Caco-2 (cell line): Measurements from ENCODE around the gene TMEM255B. TPM values are rescaled to one million over a fixed set of nuclear protein-coding genes. Genes with fewer than 3 reads are reported as not detected.

Experiments used
- BruUV-seq: library from RNA; stranded (reverse); fragments of 400-500 nt; replicated peaks from 2 replicates; lab custom pipeline; 2021; lab: Mats Ljungman, UMichigan
- CTCF ChIA-PET: fragments of 300-600 bp; sonication (Branson Sonifier 250); formaldehyde crosslinking; loops from one replicate; lab custom pipeline; 2022; ENCODE audit warnings: antibody characterized with exemption; lab: Charles Lee
- POLR2A ChIA-PET: fragments of 300-600 bp; sonication (Branson Sonifier 250); formaldehyde crosslinking; loops from one replicate; lab custom pipeline; 2022; ENCODE audit warnings: antibody characterized with exemption; lab: Charles Lee
- DNase-seq, 2 experiments: peaks; one replicate each; pipeline versions ENCODE4 v3.0.0 to v3.0.0-alpha.2; 2020 to 2022
- H3K27me3 ChIP-seq: replicated peaks from 2 replicates; pipeline ENCODE4 v1.6.0; 2011; ENCODE audit warnings: low read length; ENCODE audit not compliant: control insufficient read depth, insufficient read depth
- H3K36me3 ChIP-seq: 2 replicates; pipeline ENCODE4 v1.5.1; 2011; ENCODE audit warnings: low read length; ENCODE audit not compliant: control insufficient read depth, insufficient read depth
- H3K4me1 ChIP-seq: fragments of 250-450 bp; sonication (Bioruptor Pico); 2 replicates; pipeline ENCODE4 v1.5.1; 2020; ENCODE audit warnings: mild to moderate bottlenecking
- H3K4me3 ChIP-seq: 2 replicates; pipeline ENCODE4 v1.5.1; 2011; ENCODE audit warnings: low read depth, mild to moderate bottlenecking, control low read depth, low read length
- H3K9me3 ChIP-seq: fragments of 250-450 bp; sonication (Bioruptor Pico); 2 replicates; pipeline ENCODE4 v1.5.1; 2020; ENCODE audit warnings: mild to moderate bottlenecking, moderate library complexity
- H3K27ac Mint-ChIP-seq: one replicate; pipeline ENCODE4 v1.8.0; 2022; ENCODE audit warnings: mixed read lengths; ENCODE audit not compliant: unreplicated experiment
- H3K27me3 Mint-ChIP-seq: one replicate; pipeline ENCODE4 v1.8.0; 2022; ENCODE audit warnings: mixed read lengths; ENCODE audit not compliant: insufficient read depth, unreplicated experiment
- H3K36me3 Mint-ChIP-seq: one replicate; pipeline ENCODE4 v1.8.0; 2022; ENCODE audit warnings: mild to moderate bottlenecking, mixed read lengths; ENCODE audit not compliant: insufficient read depth, unreplicated experiment
- H3K4me1 Mint-ChIP-seq: one replicate; pipeline ENCODE4 v1.8.0; 2022; ENCODE audit warnings: low read depth, mixed read lengths; ENCODE audit not compliant: unreplicated experiment
- H3K4me3 Mint-ChIP-seq: one replicate; pipeline ENCODE4 v1.8.0; 2022; ENCODE audit warnings: mild to moderate bottlenecking, moderate library complexity, mixed read lengths; ENCODE audit not compliant: unreplicated experiment
- H3K9me3 Mint-ChIP-seq: one replicate; pipeline ENCODE4 v1.8.0; 2022; ENCODE audit warnings: mixed read lengths; ENCODE audit not compliant: unreplicated experiment
- CTCF ChIP-seq, 2 experiments: fragments of 200-600 bp in 1 of 2; IDR thresholded peaks; 1 replicate in 1 of 2; 2 replicates in 1 of 2; pipeline versions ENCODE4 v1.5.1 to v1.8.0; 2011 to 2022; ENCODE audit warnings: antibody characterized with exemption in 1 of 2, control low read depth in 1 of 2, inconsistent platforms in 1 of 2, low read depth in 1 of 2, low read length in 1 of 2, mild to moderate bottlenecking in 1 of 2, moderate library complexity in 1 of 2; ENCODE audit not compliant: insufficient read depth in 1 of 2, severe bottlenecking in 1 of 2, unreplicated experiment in 1 of 2
- intact Hi-C: fragments of 100-400 bp; cut with micrococcal nuclease; formaldehyde crosslinking; loops from one replicate; pipeline ENCODE4 v1.10.0; 2022; ENCODE audit not compliant: unreplicated experiment
- total RNA-seq: library from RNA; stranded (reverse); gene quantifications from 2 replicates; pipeline ENCODE4 v1.2.3, GENCODE V29; 2022

TMEM255B gene
- total RNA-seq, 1 experiment from 2014 or later = 0.82 TPM

- H3K27ac Mint-ChIP-seq = no peak overlapping the region
- H3K9me3 Mint-ChIP-seq = peaks cover 11% of the 10 kb centered on the region
- no TSS peak for BruUV-seq
- POLR2A ChIA-PET = no interaction called here
- Histone ChIP-seq H3K4me1 (peaks cover 7% of the 10 kb centered on the region; the same call in 1 of the 2 replicates), H3K9me3 (no peaks in the 10 kb centered on the region), H3K4me3 (no peak overlapping the region), H3K36me3 (no peaks in the 10 kb centered on the region; the same call in 1 of the 2 replicates), H3K27me3 (no peaks in the 10 kb centered on the region)
- no peak for DNase-seq
- no peak for TF ChIP-seq CTCF (IDR thresholded peaks at IDR 0.05; ENCODE audit: insufficient read depth in 1 of 2, low read depth in 1 of 2, low read length in 1 of 2, severe bottlenecking in 1 of 2, unreplicated experiment in 1 of 2)
- no peaks in the 10 kb centered on the region for H3K36me3 Mint-ChIP-seq
- H3K27me3 Mint-ChIP-seq = peaks cover 10% of the 10 kb centered on the region
- peaks cover 7% of the 10 kb centered on the region for H3K4me1 Mint-ChIP-seq
- no peak overlapping the region for H3K4me3 Mint-ChIP-seq
- CTCF ChIA-PET = no interaction called here
- intact Hi-C loops = no loop called here
These were observed 27.3 kb downstream of the TMEM255B start for GRCh38 chr13:113786262-113786841.

GRCh38 chr13:113787694-113788093, 28.7 kb downstream of the TMEM255B start:
- no peak for DNase-seq
- no peaks in the 10 kb centered on the region; the same call in 1 of the 2 replicates for H3K36me3 ChIP-seq
- no peak for TF ChIP-seq CTCF (IDR thresholded peaks at IDR 0.05; ENCODE audit: insufficient read depth in 1 of 2, low read depth in 1 of 2, low read length in 1 of 2, severe bottlenecking in 1 of 2, unreplicated experiment in 1 of 2)
- no peak overlapping the region for H3K4me3 Mint-ChIP-seq
- H3K4me3 ChIP-seq = no peak overlapping the region
- peaks cover 9% of the 10 kb centered on the region for H3K27me3 Mint-ChIP-seq
- POLR2A ChIA-PET = no interaction called here
- no peak overlapping the region for H3K27ac Mint-ChIP-seq
- peaks cover 7% of the 10 kb centered on the region for H3K4me1 Mint-ChIP-seq
- CTCF ChIA-PET = no interaction called here
- no peaks in the 10 kb centered on the region for H3K36me3 Mint-ChIP-seq
- BruUV-seq = no TSS peak
- peaks cover 13% of the 10 kb centered on the region; the same call in 1 of the 2 replicates for H3K4me1 ChIP-seq
- H3K9me3 ChIP-seq = no peaks in the 10 kb centered on the region
- no peaks in the 10 kb centered on the region for H3K27me3 ChIP-seq
- peaks cover 11% of the 10 kb centered on the region for H3K9me3 Mint-ChIP-seq
- intact Hi-C loops = no loop called here

GRCh38 chr13:113788413-113789135, 29.5 kb downstream of the TMEM255B start:
- H3K27ac Mint-ChIP-seq = no peak overlapping the region
- H3K27me3 Mint-ChIP-seq = peaks cover 5% of the 10 kb centered on the region
- no peak for TF ChIP-seq CTCF (IDR thresholded peaks at IDR 0.05; ENCODE audit: insufficient read depth in 1 of 2, low read depth in 1 of 2, low read length in 1 of 2, severe bottlenecking in 1 of 2, unreplicated experiment in 1 of 2)
- H3K36me3 Mint-ChIP-seq = no peaks in the 10 kb centered on the region
- Histone ChIP-seq H3K36me3 (no peaks in the 10 kb centered on the region; the same call in 1 of the 2 replicates), H3K4me1 (peaks cover 22% of the 10 kb centered on the region; the same call in 1 of the 2 replicates), H3K4me3 (no peak overlapping the region), H3K9me3 (no peaks in the 10 kb centered on the region), H3K27me3 (no peaks in the 10 kb centered on the region)
- intact Hi-C loops = no loop called here
- DNase-seq = no peak
- POLR2A ChIA-PET = interaction anchor here (0.7 kb wide), 1 partner anchor 46 kb away, joined by 5 read pairs; no protein-coding TSS in a partner anchor
- H3K4me3 Mint-ChIP-seq = no peak overlapping the region
- CTCF ChIA-PET = no interaction called here
- no TSS peak for BruUV-seq
- peaks cover 7% of the 10 kb centered on the region for H3K4me1 Mint-ChIP-seq
- peaks cover 11% of the 10 kb centered on the region for H3K9me3 Mint-ChIP-seq
